NCI-H524 (cell line): Measurements from ENCODE around the gene RHEX.
A peak's percentile ranks its signal among the peaks of the same experiment; 100 is the strongest.

Experiments
- DNase-seq, 2 experiments: peaks; one replicate each; lab custom pipeline; 2025; lab: John Stamatoyannopoulos, UW

The RHEX gene

GRCh38 chr1:206089341-206089740 lies 36.4 kb downstream of the RHEX start:
- no peak for DNase-seq

GRCh38 chr1:206094024-206094423 lies 41.1 kb downstream of the RHEX start:
- DNase-seq: peak; percentile 44 to 81

- DNase-seq: no peak
Observed at GRCh38 chr1:206097381-206097780, 44.4 kb downstream of the RHEX start.

GRCh38 chr1:206098242-206098919 lies 45.4 kb downstream of the RHEX start:
- no peak for DNase-seq

- DNase-seq: no peak
Observed at GRCh38 chr1:206100226-206100815, 47.3 kb downstream of the RHEX start.

- DNase-seq: no peak
Observed at GRCh38 chr1:206101351-206102045, 48.5 kb downstream of the RHEX start.

- DNase-seq: no peak
Observed at GRCh38 chr1:206102292-206102936, 49.4 kb downstream of the RHEX start.

GRCh38 chr1:206103979-206104378 lies 51.0 kb downstream of the RHEX start:
- DNase-seq: no peak

GRCh38 chr1:206105464-206105995 lies 52.6 kb downstream of the RHEX start:
- DNase-seq: no peak

- DNase-seq: peak; percentile 54 to 71
Observed at GRCh38 chr1:206106328-206107167, 53.6 kb downstream of the RHEX start.

GRCh38 chr1:206107168-206107544 lies 54.2 kb downstream of the RHEX start:
- DNase-seq: no peak

- no peak for DNase-seq
Observed at GRCh38 chr1:206108635-206109034, 55.7 kb downstream of the RHEX start.

- DNase-seq: no peak
Observed at GRCh38 chr1:206109718-206110117, 56.7 kb downstream of the RHEX start.

- no peak for DNase-seq
Observed at GRCh38 chr1:206110161-206110560, 57.2 kb downstream of the RHEX start.

GRCh38 chr1:206110820-206111219 lies 57.8 kb downstream of the RHEX start:
- no peak for DNase-seq

- DNase-seq: no peak
Observed at GRCh38 chr1:206111271-206111927, 58.4 kb downstream of the RHEX start.

- DNase-seq: no peak
Observed at GRCh38 chr1:206112600-206113301, 59.8 kb downstream of the RHEX start.

GRCh38 chr1:206114692-206115640 lies 62.0 kb downstream of the RHEX start:
- DNase-seq: no peak

GRCh38 chr1:206115791-206116190 lies 62.8 kb downstream of the RHEX start:
- no peak for DNase-seq
